Right lobe of liver (tissue), 6 donors: ENCODE results near the gene TMEM39B. TPM values are rescaled to one million over a fixed set of nuclear protein-coding genes. Genes with fewer than 3 reads are reported as not detected.

ENCODE experiments used
- ATAC-seq, 4 donors: fragments of 200-7000 bp; cut with Tn5 transposase; one replicate each; pipeline ENCODE4 v1.9.1; 2020; ENCODE audit warnings: mild to moderate bottlenecking in 4 of 4, moderate library complexity in 4 of 4
- DNase-seq, 3 donors: peaks; one replicate each; pipeline ENCODE4 v3.0.0-alpha.2; 2020
- H3K27ac ChIP-seq, 3 donors: fragments of 200-600 bp; one replicate each; pipeline ENCODE4 v1.8.0; 2022
- H3K27me3 ChIP-seq, 2 donors: fragments of 200-600 bp; one replicate each; pipeline ENCODE4 v1.8.0; 2022
- H3K36me3 ChIP-seq, 4 donors: fragments of 200-600 bp; sonication (generic) in 1 of 4; one replicate each; pipeline versions ENCODE4 v1.5.1 to v1.8.0; 2017 to 2022; ENCODE audit warnings: control low read depth in 1 of 4
- H3K4me1 ChIP-seq, 4 donors: fragments of 200-600 bp; sonication (generic) in 1 of 4; one replicate each; pipeline versions ENCODE4 v1.5.1 to v1.8.0; 2017 to 2022; ENCODE audit warnings: control low read depth in 1 of 4
- H3K4me3 ChIP-seq, 3 donors: fragments of 200-600 bp; one replicate each; pipeline ENCODE4 v1.8.0; 2022
- H3K9me3 ChIP-seq, 4 donors: fragments of 200-600 bp; sonication (generic) in 1 of 4; one replicate each; pipeline versions ENCODE4 v1.5.1 to v1.8.0; 2017 to 2022; ENCODE audit warnings: control low read depth in 1 of 4
- POLR2A ChIP-seq: fragments of 450-650 bp; IDR thresholded peaks from one replicate; pipeline ENCODE4 v1.6.1; 2017; ENCODE audit warnings: antibody characterized with exemption, mild to moderate bottlenecking
- WGBS: methylation state at CpG from one replicate; pipeline ENCODE4 v1.1.6; 2018; ENCODE audit warnings: low coverage, low lambda C conversion rate; ENCODE audit not compliant: insufficient coverage; ENCODE audit errors: missing lambda C conversion rate; 5-methylcytosine and 5-hydroxymethylcytosine counted together
- intact Hi-C, 2 donors: fragments of 100-400 bp; cut with DNase I; formaldehyde crosslinking; loops; one replicate each; pipeline versions ENCODE4 v1.11.2 to v1.14.1; 2022
- total RNA-seq, 6 experiments: library from RNA; depleted of rRNA in 2 of 6; stranded (reverse); fragments of >200 nt in 2 of 6; fragmentation: NEBNext Ultra II Directional in 3 of 6; extraction: Animal tissue kit (Norgen Biotek cat#: 25700) in 3 of 6; gene quantifications; one replicate each; pipeline versions ENCODE4 v1.1.0 to v1.2.4, GENCODE V29; 2016 to 2023
- TF ChIP-seq, protein P1 (sequence below), 4 donors: fragments of 200-600 bp in 3 of 4; fragments of 450-650 bp in 1 of 4; IDR thresholded peaks; one replicate each; pipeline versions ENCODE4 v1.5.1 to v1.8.0; 2016 to 2022; ENCODE audit warnings: antibody characterized with exemption in 4 of 4, mild to moderate bottlenecking in 2 of 4
- donor health status: DM: no; HTN: yes; CAD: no.
- donor health status: DM: no; HTN: no; CAD: no.
- donor health status: DM: no; HTN: no; CAD: no.
- donor health status: DM: no; HTN: yes; CAD: no.
- donor health status: DM: no; HTN: yes; CAD: no.

The TMEM39B gene
- total RNA-seq, 6 experiments from 2014 or later: 4.0 to 10.3 (median 6.3) TPM

DNA sequence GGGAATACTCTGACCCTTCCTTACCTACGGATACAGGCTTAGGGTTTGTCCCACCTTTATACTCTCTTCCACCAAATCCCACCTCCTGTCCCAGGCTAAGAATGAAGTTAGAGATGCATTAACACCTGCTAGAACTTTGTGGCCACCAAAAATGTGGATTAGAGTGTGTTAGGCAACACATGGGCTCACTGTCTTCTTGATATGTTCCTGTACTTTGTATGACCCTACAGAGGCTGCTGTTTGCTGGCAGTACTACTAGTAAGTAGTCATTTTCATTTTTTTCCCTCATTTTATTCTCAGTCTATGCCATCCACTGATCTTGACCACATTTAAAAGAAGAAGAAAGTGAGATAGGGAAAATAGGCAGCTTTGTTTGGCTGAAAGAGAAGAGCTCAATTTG lies 21.0 kb upstream of the TMEM39B start:
- 100% methylated on average over 1 of the region's 1 CpG for WGBS
- no peaks in the 10 kb centered on the region for H3K27me3 ChIP-seq
- no peak for ATAC-seq
- intact Hi-C loops: no loop called here
- DNase-seq: no peak
- no peak overlapping the region for H3K4me3 ChIP-seq
- TF ChIP-seq, protein P1, sequence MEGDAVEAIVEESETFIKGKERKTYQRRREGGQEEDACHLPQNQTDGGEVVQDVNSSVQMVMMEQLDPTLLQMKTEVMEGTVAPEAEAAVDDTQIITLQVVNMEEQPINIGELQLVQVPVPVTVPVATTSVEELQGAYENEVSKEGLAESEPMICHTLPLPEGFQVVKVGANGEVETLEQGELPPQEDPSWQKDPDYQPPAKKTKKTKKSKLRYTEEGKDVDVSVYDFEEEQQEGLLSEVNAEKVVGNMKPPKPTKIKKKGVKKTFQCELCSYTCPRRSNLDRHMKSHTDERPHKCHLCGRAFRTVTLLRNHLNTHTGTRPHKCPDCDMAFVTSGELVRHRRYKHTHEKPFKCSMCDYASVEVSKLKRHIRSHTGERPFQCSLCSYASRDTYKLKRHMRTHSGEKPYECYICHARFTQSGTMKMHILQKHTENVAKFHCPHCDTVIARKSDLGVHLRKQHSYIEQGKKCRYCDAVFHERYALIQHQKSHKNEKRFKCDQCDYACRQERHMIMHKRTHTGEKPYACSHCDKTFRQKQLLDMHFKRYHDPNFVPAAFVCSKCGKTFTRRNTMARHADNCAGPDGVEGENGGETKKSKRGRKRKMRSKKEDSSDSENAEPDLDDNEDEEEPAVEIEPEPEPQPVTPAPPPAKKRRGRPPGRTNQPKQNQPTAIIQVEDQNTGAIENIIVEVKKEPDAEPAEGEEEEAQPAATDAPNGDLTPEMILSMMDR (IDR thresholded peaks at IDR 0.05): no peak
- no peak for TF ChIP-seq POLR2A
- H3K27ac ChIP-seq: no peak overlapping the region
- no peaks in the 10 kb centered on the region for H3K4me1 ChIP-seq
- H3K36me3 ChIP-seq: peaks cover 8 to 76% (median 24%) of the 10 kb centered on the region in 4 donors
- H3K9me3 ChIP-seq: no peaks in the 10 kb centered on the region

DNA sequence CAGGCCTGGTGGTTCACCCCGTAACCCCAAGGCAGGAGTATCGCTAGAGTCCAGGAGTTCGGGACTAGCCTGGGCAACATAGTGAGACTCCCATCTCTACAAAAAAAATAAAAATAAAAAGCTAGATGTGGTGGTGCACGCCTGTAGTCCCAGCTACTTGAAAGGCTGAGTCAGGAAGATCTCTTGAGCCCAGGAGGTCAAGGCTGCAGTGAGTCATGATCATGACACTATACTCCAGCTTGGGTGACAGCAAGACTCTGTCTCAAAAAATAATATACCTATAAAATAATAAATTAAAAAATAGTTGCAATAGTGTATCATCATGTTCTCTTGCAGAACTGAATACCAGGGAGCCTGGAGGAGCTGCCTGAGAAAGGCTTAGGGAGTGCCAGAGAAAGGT lies 19.9 kb upstream of the TMEM39B start:
- peaks cover 4 to 71% (median 22%) of the 10 kb centered on the region in 4 donors for H3K36me3 ChIP-seq
- WGBS: 84% methylated on average over 4 of the region's 4 CpGs
- DNase-seq: no peak
- H3K4me3 ChIP-seq: no peak overlapping the region
- ATAC-seq: peak in 1 of 4 donors; percentile 16
- no peak overlapping the region for H3K27ac ChIP-seq
- no peaks in the 10 kb centered on the region for H3K27me3 ChIP-seq
- no peak for TF ChIP-seq POLR2A
- TF ChIP-seq, protein P1 (IDR thresholded peaks at IDR 0.05): no peak
- no peaks in the 10 kb centered on the region for H3K9me3 ChIP-seq
- no peaks in the 10 kb centered on the region for H3K4me1 ChIP-seq
- intact Hi-C loops: no loop called here

DNA sequence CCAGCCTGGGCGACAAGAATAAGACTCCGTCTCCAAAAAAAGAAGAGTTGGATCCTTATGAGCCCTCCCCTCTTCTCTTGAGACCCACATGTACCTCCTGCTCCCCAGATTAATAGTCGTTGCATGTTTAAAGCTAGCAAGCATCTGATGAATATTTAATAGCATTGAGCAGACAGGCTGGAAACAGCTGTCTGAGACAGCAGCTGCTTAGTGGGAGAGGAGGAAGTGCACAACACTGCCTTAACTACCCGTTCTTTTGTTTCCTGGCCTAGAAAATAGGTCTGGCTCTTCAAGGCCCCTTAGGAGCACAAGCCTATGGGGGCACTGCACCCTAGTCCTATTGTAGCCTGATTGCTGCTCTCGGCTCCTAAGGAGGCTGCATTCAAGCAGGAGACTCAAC lies 17.3 kb upstream of the TMEM39B start:
- H3K27me3 ChIP-seq: no peaks in the 10 kb centered on the region
- 83% methylated on average over 3 of the region's 5 CpGs for WGBS
- H3K4me3 ChIP-seq: no peak overlapping the region
- DNase-seq: no peak
- H3K4me1 ChIP-seq: no peaks in the 10 kb centered on the region
- peaks cover 6 to 74% (median 31%) of the 10 kb centered on the region in 4 donors for H3K36me3 ChIP-seq
- H3K9me3 ChIP-seq: no peaks in the 10 kb centered on the region
- intact Hi-C loops: no loop called here
- ATAC-seq: no peak
- no peak overlapping the region for H3K27ac ChIP-seq
- TF ChIP-seq POLR2A: no peak

DNA sequence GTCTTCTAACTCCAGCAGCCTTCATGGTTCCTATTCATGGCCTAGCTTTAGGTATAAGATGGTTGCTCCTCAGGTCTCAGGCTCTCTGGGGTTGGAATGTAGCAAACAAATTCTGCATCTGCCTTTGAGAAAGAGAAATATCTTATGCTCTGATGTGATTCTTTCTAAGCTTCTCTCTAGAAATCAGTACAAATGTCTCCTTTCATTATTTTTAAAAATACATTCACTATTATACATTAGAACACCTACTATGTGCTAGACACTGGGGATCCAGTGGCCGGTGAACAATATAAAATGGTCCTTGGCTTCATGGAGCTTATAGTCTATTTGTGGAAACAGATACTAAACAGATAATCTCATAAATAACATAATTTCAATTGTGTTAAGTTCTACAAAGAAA lies 16.1 kb upstream of the TMEM39B start:
- Histone ChIP-seq H3K27ac (no peak overlapping the region), H3K27me3 (no peaks in the 10 kb centered on the region), H3K36me3 (peaks cover 6 to 77% (median 27%) of the 10 kb centered on the region in 4 donors), H3K4me3 (no peak overlapping the region), H3K9me3 (no peaks in the 10 kb centered on the region), H3K4me1 (no peaks in the 10 kb centered on the region)
- no peak for DNase-seq
- intact Hi-C loops: no loop called here
- no peak for TF ChIP-seq POLR2A
- TF ChIP-seq, protein P1 (IDR thresholded peaks at IDR 0.05): no peak
- ATAC-seq: no peak
- 100% methylated on average over 1 of the region's 1 CpG for whole genome bisulfite sequencing

DNA sequence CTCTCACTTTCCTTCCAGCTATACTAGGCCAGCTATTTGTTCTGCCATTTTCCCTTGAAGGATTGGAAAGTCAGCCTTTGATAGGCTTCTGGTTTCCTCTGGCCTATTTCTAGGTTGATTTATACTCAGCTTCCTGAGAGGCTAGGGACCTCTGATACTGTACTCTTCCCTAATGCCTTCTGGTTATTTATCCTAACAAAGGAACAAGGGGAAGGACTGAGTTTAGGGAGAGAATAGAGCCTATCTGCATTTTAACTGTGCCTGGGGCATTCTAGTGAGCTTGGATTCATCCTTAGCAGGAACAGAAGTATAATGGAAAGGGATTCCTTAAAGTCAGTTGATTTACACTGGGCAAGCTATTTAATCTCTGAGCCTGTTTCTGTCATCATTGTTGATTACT lies 11.8 kb upstream of the TMEM39B start:
- Histone ChIP-seq H3K9me3 (no peaks in the 10 kb centered on the region), H3K4me1 (peaks cover 0 to 6% (median 2%) of the 10 kb centered on the region in 4 donors), H3K4me3 (no peak overlapping the region), H3K27me3 (no peaks in the 10 kb centered on the region), H3K36me3 (peaks cover 2 to 37% (median 14%) of the 10 kb centered on the region in 4 donors), H3K27ac (no peak overlapping the region)
- DNase-seq (no peak), ATAC-seq (no peak)
- intact Hi-C loops: no loop called here
- TF ChIP-seq, protein P1 (IDR thresholded peaks at IDR 0.05): no peak
- TF ChIP-seq POLR2A: no peak
